T-cell (primary cell): ENCODE results near the gene GPR3. TPM values are rescaled to one million over a fixed set of nuclear protein-coding genes. Genes with fewer than 3 reads are reported as not detected.

ENCODE experiments used
- ATAC-seq, 4 experiments: fragments of 200-7000 bp in 3 of 4; fragments of 150-1000 bp in 1 of 4; cut with Tn5 transposase; replicated peaks in 1 of 4; 1 replicate in 3 of 4; 2 replicates in 1 of 4; pipeline ENCODE4 v1.10.0; 2021; ENCODE audit warnings: moderate library complexity in 3 of 4, mild to moderate bottlenecking in 2 of 4, moderate number of reproducible peaks in 1 of 4
- CTCF ChIA-PET, 2 donors: fragments of 300-600 bp; sonication (Branson Sonifier 250); formaldehyde crosslinking; loops; one replicate each; lab custom pipeline; 2022; ENCODE audit warnings: antibody characterized with exemption in 2 of 2; lab: Charles Lee
- POLR2A ChIA-PET, 2 donors: fragments of 300-600 bp; sonication (Branson Sonifier 250); formaldehyde crosslinking; loops; one replicate each; lab custom pipeline; 2022; ENCODE audit warnings: antibody characterized with exemption in 2 of 2; lab: Charles Lee
- DNase-seq, 35 experiments: peaks; one replicate each; pipeline versions ENCODE4 v3.0.0 to v3.0.0-alpha.2; 2013 to 2023
- H3K27ac ChIP-seq: one replicate; pipeline ENCODE4 v1.5.1; 2013; ENCODE audit warnings: low read length
- H3K27me3 ChIP-seq, 2 experiments: replicated peaks in 1 of 2; 1 replicate in 1 of 2; 2 replicates in 1 of 2; pipeline versions ENCODE4 v1.6.1 to v1.7.0; 2013; ENCODE audit warnings: low read length in 1 of 2, mixed read lengths in 1 of 2; ENCODE audit not compliant: control insufficient read depth in 2 of 2, insufficient read depth in 2 of 2; ENCODE audit errors: extremely low read depth in 1 of 2
- H3K36me3 ChIP-seq, 2 donors: 1 replicate in 1 of 2; 2 replicates in 1 of 2; pipeline versions ENCODE4 v1.6.1 to v1.7.0; 2013; ENCODE audit warnings: low read length in 1 of 2; ENCODE audit not compliant: control insufficient read depth in 2 of 2, insufficient read depth in 1 of 2; ENCODE audit errors: extremely low read depth in 1 of 2
- H3K4me1 ChIP-seq, 2 experiments: 1 replicate in 1 of 2; 2 replicates in 1 of 2; pipeline versions ENCODE4 v1.6.1 to v1.7.0; 2013; ENCODE audit warnings: low read length in 2 of 2, mixed read lengths in 1 of 2; ENCODE audit not compliant: insufficient read depth in 2 of 2, control insufficient read depth in 1 of 2; ENCODE audit errors: extremely low read depth in 1 of 2
- H3K4me3 ChIP-seq, 2 donors: 1 replicate in 1 of 2; 2 replicates in 1 of 2; pipeline versions ENCODE4 v1.5.1 to v1.7.0; 2013; ENCODE audit warnings: mild to moderate bottlenecking in 2 of 2, low read length in 1 of 2, moderate library complexity in 1 of 2; ENCODE audit not compliant: control insufficient read depth in 1 of 2; ENCODE audit errors: extremely low read depth in 1 of 2
- H3K9me3 ChIP-seq: 2 replicates; pipeline ENCODE4 v1.7.0; 2013
- H3K27ac Mint-ChIP-seq, 2 donors: one replicate each; pipeline ENCODE4 v1.8.0; 2020 to 2021; ENCODE audit warnings: mild to moderate bottlenecking in 2 of 2, mixed read lengths in 2 of 2
- H3K27me3 Mint-ChIP-seq, 2 donors: one replicate each; pipeline ENCODE4 v1.8.0; 2021 to 2022; ENCODE audit warnings: mixed read lengths in 2 of 2
- H3K36me3 Mint-ChIP-seq: one replicate; pipeline ENCODE4 v1.8.0; 2021; ENCODE audit warnings: mixed read lengths
- H3K4me1 Mint-ChIP-seq, 3 donors: one replicate each; pipeline ENCODE4 v1.8.0; 2020 to 2022; ENCODE audit warnings: mixed read lengths in 3 of 3, mild to moderate bottlenecking in 1 of 3
- H3K4me3 Mint-ChIP-seq, 3 donors: one replicate each; pipeline ENCODE4 v1.8.0; 2020 to 2022; ENCODE audit warnings: mild to moderate bottlenecking in 3 of 3, mixed read lengths in 3 of 3, moderate library complexity in 3 of 3
- H3K9me3 Mint-ChIP-seq, 3 donors: one replicate each; pipeline ENCODE4 v1.8.0; 2020 to 2022; ENCODE audit warnings: mixed read lengths in 3 of 3
- WGBS: methylation state at CpG from one replicate; pipeline ENCODE4 v1.1.5; 2013; ENCODE audit warnings: missing lambda C conversion rate; ENCODE audit not compliant: insufficient coverage; 5-methylcytosine and 5-hydroxymethylcytosine counted together
- total RNA-seq, 35 experiments: library from RNA in 6 of 35; stranded (reverse) in 6 of 35; fragments of 120-200 nt in 1 of 35; gene quantifications; one replicate each; pipeline versions ENCODE4 v1.2.1 to v1.2.4 and lab custom pipeline; 2013 to 2026

Gene GPR3
- total RNA-seq, 5 donors from 2014 or later (not counting 1 experiment from before 2014, with no cell fraction given): 0.21 to 0.35 TPM; not detected in 3

GRCh38 chr1:27417713-27418112 is 25.3 kb downstream of the GPR3 start:
- Histone ChIP-seq H3K4me3 (no peak overlapping the region), H3K4me1 (peaks cover 16 to 28% of the 10 kb centered on the region in 2 experiments), H3K36me3 (peaks cover 20 to 68% of the 10 kb centered on the region in 2 donors), H3K27ac (peak overlapping the region; percentile 2), H3K9me3 (no peaks in the 10 kb centered on the region), H3K27me3 (no peaks in the 10 kb centered on the region)
- CTCF ChIA-PET: interaction anchor here (0.6 to 0.8 kb wide), 2 partner anchors 18 to 20 kb away, joined by 3 read pairs; no protein-coding TSS in a partner anchor
- Mint-ChIP-seq H3K36me3 (peaks cover 56% of the 10 kb centered on the region), H3K27ac (peak overlapping the region; percentile 77 to 78), H3K27me3 (no peaks in the 10 kb centered on the region), H3K4me3 (no peak overlapping the region), H3K9me3 (no peaks in the 10 kb centered on the region), H3K4me1 (peaks cover 47 to 56% (median 51%) of the 10 kb centered on the region in 3 donors)
- no peak for ATAC-seq
- POLR2A ChIA-PET: no interaction called here
- WGBS: 83% methylated on average over 1 of the region's 3 CpGs
- no peak for DNase-seq

DNA sequence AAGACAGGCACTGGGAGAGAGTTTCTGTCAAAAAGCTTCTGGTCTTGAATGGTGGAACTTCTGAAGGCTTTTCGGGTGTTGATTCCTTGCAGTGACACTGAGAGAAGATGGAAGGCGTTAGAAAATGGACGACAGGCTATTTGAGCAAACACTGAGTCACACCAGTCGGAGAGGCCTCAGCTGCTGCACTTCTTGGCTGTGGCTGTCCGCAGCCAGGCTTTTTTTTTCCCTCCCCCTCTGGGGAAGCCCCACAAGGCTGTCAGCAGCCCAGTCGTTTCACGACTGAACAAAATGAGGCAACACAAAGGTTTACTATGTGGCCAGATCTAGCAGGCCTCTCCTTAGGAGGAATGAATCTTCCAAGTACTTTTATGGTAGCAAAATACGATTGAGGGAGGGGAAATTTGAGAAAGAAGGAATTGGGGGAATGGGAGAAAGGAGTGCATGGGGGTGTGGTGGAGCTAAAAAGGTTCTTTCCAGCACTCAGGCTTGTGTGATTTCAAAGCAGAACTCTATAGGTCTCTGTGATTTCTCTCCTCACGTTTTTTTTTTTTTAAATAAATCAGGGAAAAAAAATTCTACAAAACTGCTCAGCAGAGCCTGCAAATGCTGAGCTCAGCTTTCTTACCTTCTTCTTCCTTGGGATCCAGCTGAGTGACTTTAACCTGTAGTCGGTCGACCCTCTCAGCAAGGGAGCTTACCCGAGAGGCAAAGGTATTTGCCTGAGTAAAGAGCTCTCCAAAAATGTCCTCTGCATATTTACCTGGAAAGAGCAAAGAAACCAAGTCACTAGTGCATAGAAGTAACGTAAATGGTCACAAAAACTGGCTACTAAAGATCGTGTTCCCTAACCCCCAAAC is 26.1 kb downstream of the GPR3 start:
- POLR2A ChIA-PET: interaction anchor here in 1 of 2 donors (0.6 kb wide), 1 partner anchor 87 kb away, joined by 4 read pairs; no protein-coding TSS in a partner anchor
- peak in 2 of 4 experiments; percentile 31 to 50 for ATAC-seq
- CTCF ChIA-PET: interaction anchor here (0.7 to 1.1 kb wide), 3 partner anchors 18 to 188 kb away, joined by 3 to 6 read pairs (median 4); no protein-coding TSS in a partner anchor
- peak overlapping the region; percentile 77 to 78 for H3K27ac Mint-ChIP-seq
- peak in 8 of 35 experiments; percentile 11 to 59 (median 20) for DNase-seq
- H3K4me1 Mint-ChIP-seq: peaks cover 51 to 60% (median 52%) of the 10 kb centered on the region in 3 donors
- WGBS: 51% methylated on average over 7 of the region's 14 CpGs
- peak overlapping the region; percentile 2 for H3K27ac ChIP-seq
- no peaks in the 10 kb centered on the region for H3K9me3 ChIP-seq
- H3K4me3 ChIP-seq: no peak overlapping the region
- H3K4me3 Mint-ChIP-seq: no peak overlapping the region
- no peaks in the 10 kb centered on the region for H3K27me3 Mint-ChIP-seq
- H3K9me3 Mint-ChIP-seq: no peaks in the 10 kb centered on the region
- H3K27me3 ChIP-seq: no peaks in the 10 kb centered on the region
- peaks cover 20 to 59% of the 10 kb centered on the region in 2 donors for H3K36me3 ChIP-seq
- peaks cover 48% of the 10 kb centered on the region for H3K36me3 Mint-ChIP-seq
- H3K4me1 ChIP-seq: peaks cover 21 to 35% of the 10 kb centered on the region in 2 experiments

DNA sequence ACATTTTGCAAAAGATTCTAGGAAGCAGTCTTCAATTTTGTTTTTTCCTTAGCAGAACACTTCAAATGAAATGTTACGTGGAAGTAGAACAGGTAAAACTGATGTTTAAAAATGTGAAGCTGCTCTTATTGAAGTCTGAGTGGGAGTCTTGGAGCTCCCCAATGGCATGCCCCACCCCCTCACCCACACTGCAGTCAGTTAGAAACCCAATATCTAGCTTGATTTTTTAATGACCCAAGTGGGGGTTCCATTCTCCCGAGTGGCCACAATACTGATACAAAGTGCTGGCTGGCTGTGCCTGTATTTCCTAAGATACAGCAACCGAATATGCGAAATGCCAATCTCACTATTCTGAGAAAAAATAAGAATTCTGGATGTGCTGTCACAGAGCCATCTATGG is 31.3 kb downstream of the GPR3 start:
- Mint-ChIP-seq H3K27ac (peak overlapping the region; percentile 11 to 62), H3K4me1 (peaks cover 69 to 70% (median 69%) of the 10 kb centered on the region in 3 donors), H3K36me3 (peaks cover 28% of the 10 kb centered on the region), H3K9me3 (no peaks in the 10 kb centered on the region), H3K27me3 (no peaks in the 10 kb centered on the region), H3K4me3 (no peak overlapping the region)
- CTCF ChIA-PET: interaction anchor here in 1 of 2 donors (0.5 to 0.9 kb wide), 4 partner anchors 100 to 807 kb away, joined by 3 to 5 read pairs (median 3); no protein-coding TSS in a partner anchor
- Histone ChIP-seq H3K9me3 (no peaks in the 10 kb centered on the region), H3K4me1 (peaks cover 48 to 57% of the 10 kb centered on the region in 2 experiments), H3K27ac (no peak overlapping the region), H3K36me3 (peaks cover 13 to 38% of the 10 kb centered on the region in 2 donors), H3K4me3 (no peak overlapping the region), H3K27me3 (no peaks in the 10 kb centered on the region)
- POLR2A ChIA-PET: interaction anchor here in 1 of 2 donors (0.7 kb wide), 1 partner anchor 383 kb away, joined by 5 read pairs; no protein-coding TSS in a partner anchor
- ATAC-seq: no peak
- WGBS: no CpG with 5 or more reads among the region's 4 CpGs
- DNase-seq: no peak

DNA sequence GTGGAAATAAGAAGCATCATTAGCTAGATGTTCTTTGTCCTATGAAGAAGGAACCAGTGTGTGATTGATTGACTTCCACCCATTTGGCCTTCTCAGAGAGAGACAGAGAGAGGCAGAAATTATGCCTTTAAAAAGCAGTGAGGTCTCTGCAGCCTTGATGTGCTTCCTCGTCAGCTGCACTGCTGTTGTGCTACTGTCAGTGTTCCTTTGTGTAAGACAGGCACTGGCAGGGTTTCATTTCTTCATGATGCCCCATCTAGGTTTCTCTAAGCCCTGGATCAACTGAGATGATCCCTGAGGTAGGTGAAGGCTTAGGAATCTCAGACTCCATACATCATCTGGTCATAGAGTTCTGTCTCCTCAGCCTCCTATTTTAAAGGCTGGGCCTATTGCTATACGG is 34.9 kb downstream of the GPR3 start:
- WGBS: no CpG with 5 or more reads among the region's 2 CpGs

DNA sequence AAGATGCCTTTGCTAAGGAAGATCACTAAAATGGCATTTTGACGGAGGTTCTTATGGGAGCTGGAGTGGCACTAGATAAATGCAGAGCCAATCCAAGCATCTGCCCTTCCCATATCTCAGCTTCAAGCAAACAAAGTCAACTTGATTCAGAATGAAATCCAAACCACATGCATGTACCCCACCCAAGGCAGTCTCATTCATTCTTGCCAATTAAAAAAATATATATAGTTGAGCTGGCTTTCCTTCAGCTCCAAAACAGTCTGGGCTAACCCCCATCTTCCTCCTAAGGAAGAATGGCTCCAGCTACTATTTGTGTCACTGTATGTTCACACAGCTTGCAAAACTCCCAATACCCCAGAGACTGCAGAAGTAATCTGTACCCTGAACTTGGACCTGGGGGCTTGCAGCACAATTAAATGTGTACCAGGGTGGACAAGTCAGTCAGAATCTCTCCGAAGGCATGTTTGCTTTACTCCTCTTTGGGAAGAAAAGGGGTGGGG is 35.4 kb downstream of the GPR3 start:
- ATAC-seq: no peak

More for the DNA sequence above, 34.9 kb downstream of the GPR3 start:
- H3K9me3 ChIP-seq: no peaks in the 10 kb centered on the region
- Mint-ChIP-seq H3K4me3 (peak overlapping the region in 1 of 3 donors; percentile 74), H3K36me3 (peaks cover 26% of the 10 kb centered on the region), H3K4me1 (peaks cover 76 to 81% (median 79%) of the 10 kb centered on the region in 3 donors), H3K27me3 (no peaks in the 10 kb centered on the region), H3K27ac (peak overlapping the region; percentile 88 to 94), H3K9me3 (no peaks in the 10 kb centered on the region)
- DNase-seq: no peak
- H3K4me3 ChIP-seq: no peak overlapping the region
- ATAC-seq: no peak
- peaks cover 11 to 31% of the 10 kb centered on the region in 2 donors for H3K36me3 ChIP-seq
- H3K27me3 ChIP-seq: no peaks in the 10 kb centered on the region
- peaks cover 60 to 72% of the 10 kb centered on the region in 2 experiments for H3K4me1 ChIP-seq
- CTCF ChIA-PET: no interaction called here
- H3K27ac ChIP-seq: no peak overlapping the region
- POLR2A ChIA-PET: no interaction called here

More for the DNA sequence above, 35.4 kb downstream of the GPR3 start:
- no peak overlapping the region for H3K4me3 ChIP-seq
- H3K4me1 ChIP-seq: peaks cover 58 to 71% of the 10 kb centered on the region in 2 experiments
- no peaks in the 10 kb centered on the region for H3K27me3 ChIP-seq
- peaks cover 26% of the 10 kb centered on the region for H3K36me3 Mint-ChIP-seq
- H3K36me3 ChIP-seq: peaks cover 11 to 31% of the 10 kb centered on the region in 2 donors
- peak overlapping the region; percentile 62 to 74 (median 64) for H3K4me3 Mint-ChIP-seq
- H3K9me3 ChIP-seq: no peaks in the 10 kb centered on the region
- POLR2A ChIA-PET: no interaction called here
- peak overlapping the region; percentile 88 to 94 for H3K27ac Mint-ChIP-seq
- no peaks in the 10 kb centered on the region for H3K9me3 Mint-ChIP-seq
- H3K4me1 Mint-ChIP-seq: peaks cover 71 to 77% (median 77%) of the 10 kb centered on the region in 3 donors
- DNase-seq: no peak
- no CpG with 5 or more reads among the region's 2 CpGs for WGBS
- no peak overlapping the region for H3K27ac ChIP-seq
- CTCF ChIA-PET: interaction anchor here in 1 of 2 donors (0.5 to 1.1 kb wide), 3 partner anchors 15 to 301 kb away, joined by 3 to 5 read pairs (median 4); no protein-coding TSS in a partner anchor
- H3K27me3 Mint-ChIP-seq: no peaks in the 10 kb centered on the region
